MM.1S (cell line): ENCODE results near the gene CASTOR1.

Source experiments
- DNase-seq: peaks from one replicate; pipeline ENCODE4 v3.0.0-alpha.2; 2015
- H2AFZ ChIP-seq: fragments of 300-600 bp; sonication (generic); 2 replicates; pipeline ENCODE4 v1.6.0; 2016; ENCODE audit warnings: antibody characterized with exemption, low read length
- H3F3A ChIP-seq: fragments of 300-600 bp; sonication (generic); 2 replicates; pipeline ENCODE4 v1.6.1; 2016; ENCODE audit warnings: mild to moderate bottlenecking, antibody characterized with exemption, low read length, moderate library complexity, mixed read lengths; ENCODE audit not compliant: insufficient read depth
- H3K27ac ChIP-seq: fragments of 300-600 bp; sonication (generic); 2 replicates; pipeline ENCODE4 v1.5.1; 2016; ENCODE audit warnings: mild to moderate bottlenecking, low read length
- H3K27me3 ChIP-seq: fragments of 300-600 bp; sonication (generic); replicated peaks from 2 replicates; pipeline ENCODE4 v1.6.0; 2016; ENCODE audit warnings: low read length; ENCODE audit not compliant: insufficient read depth
- H3K36me3 ChIP-seq: fragments of 300-600 bp; sonication (generic); replicated peaks from 2 replicates; pipeline ENCODE4 v1.6.1; 2016; ENCODE audit warnings: mild to moderate bottlenecking, low read length, mixed read lengths; ENCODE audit not compliant: insufficient read depth
- H3K4me1 ChIP-seq: fragments of 300-600 bp; sonication (generic); 2 replicates; pipeline ENCODE4 v1.6.1; 2016; ENCODE audit warnings: low read length, mixed read lengths
- H3K4me2 ChIP-seq: fragments of 300-600 bp; sonication (generic); 2 replicates; pipeline ENCODE4 v1.6.0; 2016; ENCODE audit warnings: low read depth, low read length
- H3K4me3 ChIP-seq: fragments of 300-600 bp; sonication (generic); 2 replicates; pipeline ENCODE4 v1.5.1; 2016; ENCODE audit warnings: low read length, mixed read lengths
- H3K79me2 ChIP-seq: fragments of 300-600 bp; sonication (generic); 2 replicates; pipeline ENCODE4 v1.6.1; 2016; ENCODE audit warnings: mixed run types, low read length, mixed read lengths
- H3K9ac ChIP-seq: fragments of 300-600 bp; sonication (generic); 2 replicates; pipeline ENCODE4 v1.6.1; 2016; ENCODE audit warnings: low read length, mixed read lengths
- H3K9me2 ChIP-seq: fragments of 300-600 bp; sonication (generic); replicated peaks from 2 replicates; pipeline ENCODE4 v1.6.1; 2016; ENCODE audit warnings: mild to moderate bottlenecking, low read length, mixed read lengths; ENCODE audit not compliant: insufficient read depth
- H3K9me3 ChIP-seq: fragments of 300-600 bp; sonication (generic); replicated peaks from 2 replicates; pipeline ENCODE4 v1.6.1; 2016; ENCODE audit warnings: mild to moderate bottlenecking, low read length, mixed read lengths; ENCODE audit not compliant: insufficient read depth
- H4K20me1 ChIP-seq: fragments of 300-600 bp; sonication (generic); 2 replicates; pipeline ENCODE4 v1.6.1; 2016; ENCODE audit warnings: mild to moderate bottlenecking, low read length, moderate library complexity, mixed read lengths; ENCODE audit not compliant: insufficient read depth
- EZH2 ChIP-seq: fragments of 300-600 bp; sonication (generic); optimal IDR thresholded peaks from 2 replicates; pipeline ENCODE3; 2017; ENCODE audit warnings: low read depth, mild to moderate bottlenecking, antibody characterized with exemption, low read length, mixed read lengths
- EZH2phosphoT487 ChIP-seq: fragments of 300-600 bp; sonication (generic); IDR thresholded peaks from 2 replicates; pipeline ENCODE4 v1.6.1; 2018; ENCODE audit warnings: antibody characterized with exemption, low read length
- TF ChIP-seq, protein P1 (sequence below): fragments of 300-600 bp; sonication (generic); IDR thresholded peaks from 2 replicates; pipeline ENCODE4 v1.5.1; 2016; ENCODE audit warnings: antibody characterized with exemption, low read length, mixed read lengths

CASTOR1 gene

GRCh38 chr22:30333707-30334087 is 44.4 kb upstream of the CASTOR1 start:
- TF ChIP-seq EZH2phosphoT487 (no peak), EZH2 (no peak)
- TF ChIP-seq, protein P1, sequence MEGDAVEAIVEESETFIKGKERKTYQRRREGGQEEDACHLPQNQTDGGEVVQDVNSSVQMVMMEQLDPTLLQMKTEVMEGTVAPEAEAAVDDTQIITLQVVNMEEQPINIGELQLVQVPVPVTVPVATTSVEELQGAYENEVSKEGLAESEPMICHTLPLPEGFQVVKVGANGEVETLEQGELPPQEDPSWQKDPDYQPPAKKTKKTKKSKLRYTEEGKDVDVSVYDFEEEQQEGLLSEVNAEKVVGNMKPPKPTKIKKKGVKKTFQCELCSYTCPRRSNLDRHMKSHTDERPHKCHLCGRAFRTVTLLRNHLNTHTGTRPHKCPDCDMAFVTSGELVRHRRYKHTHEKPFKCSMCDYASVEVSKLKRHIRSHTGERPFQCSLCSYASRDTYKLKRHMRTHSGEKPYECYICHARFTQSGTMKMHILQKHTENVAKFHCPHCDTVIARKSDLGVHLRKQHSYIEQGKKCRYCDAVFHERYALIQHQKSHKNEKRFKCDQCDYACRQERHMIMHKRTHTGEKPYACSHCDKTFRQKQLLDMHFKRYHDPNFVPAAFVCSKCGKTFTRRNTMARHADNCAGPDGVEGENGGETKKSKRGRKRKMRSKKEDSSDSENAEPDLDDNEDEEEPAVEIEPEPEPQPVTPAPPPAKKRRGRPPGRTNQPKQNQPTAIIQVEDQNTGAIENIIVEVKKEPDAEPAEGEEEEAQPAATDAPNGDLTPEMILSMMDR: no peak
- Histone ChIP-seq H3K4me3 (no peak overlapping the region), H3F3A (no peaks in the 10 kb centered on the region), H3K79me2 (no peaks in the 10 kb centered on the region), H3K4me2 (no peak overlapping the region), H3K9me3 (no peaks in the 10 kb centered on the region), H3K9ac (no peak overlapping the region), H2AFZ (no peak overlapping the region), H3K9me2 (no peaks in the 10 kb centered on the region), H3K27ac (no peak overlapping the region), H4K20me1 (no peaks in the 10 kb centered on the region), H3K4me1 (no peaks in the 10 kb centered on the region), H3K36me3 (peaks cover 13% of the 10 kb centered on the region), H3K27me3 (no peaks in the 10 kb centered on the region)
- no peak for DNase-seq

- no peaks in the 10 kb centered on the region for H3K27me3 ChIP-seq
- no peak overlapping the region for H3K9ac ChIP-seq
- no peak for TF ChIP-seq EZH2
- TF ChIP-seq, protein P1: no peak
- no peak for TF ChIP-seq EZH2phosphoT487
- no peak overlapping the region for H3K27ac ChIP-seq
- H4K20me1 ChIP-seq: no peaks in the 10 kb centered on the region
- no peaks in the 10 kb centered on the region for H3K4me1 ChIP-seq
- no peak overlapping the region for H2AFZ ChIP-seq
- H3K4me2 ChIP-seq: no peak overlapping the region
- DNase-seq: no peak
- H3K4me3 ChIP-seq: no peak overlapping the region
- no peaks in the 10 kb centered on the region for H3K9me2 ChIP-seq
- no peaks in the 10 kb centered on the region for H3K9me3 ChIP-seq
- peaks cover 10% of the 10 kb centered on the region for H3K36me3 ChIP-seq
- H3K79me2 ChIP-seq: no peaks in the 10 kb centered on the region
- H3F3A ChIP-seq: 0 out of 2 replicates have a peak, but pooled peaks cover 4% of the 10 kb centered on the region
These were observed 43.8 kb upstream of the CASTOR1 start for GRCh38 chr22:30332994-30333706.

- Histone ChIP-seq H3K27ac (no peak overlapping the region), H3K9me2 (no peaks in the 10 kb centered on the region), H3K4me2 (no peak overlapping the region), H3K9ac (no peak overlapping the region), H3K9me3 (no peaks in the 10 kb centered on the region), H2AFZ (no peak overlapping the region), H3K4me1 (peaks cover 3% of the 10 kb centered on the region), H4K20me1 (no peaks in the 10 kb centered on the region), H3K36me3 (peaks cover 10% of the 10 kb centered on the region), H3K27me3 (no peaks in the 10 kb centered on the region), H3F3A (peaks cover 10% of the 10 kb centered on the region), H3K4me3 (no peak overlapping the region), H3K79me2 (no peaks in the 10 kb centered on the region)
- DNase-seq: no peak
- TF ChIP-seq EZH2: no peak
These were observed 43.2 kb upstream of the CASTOR1 start for GRCh38 chr22:30332551-30332950.

DNA sequence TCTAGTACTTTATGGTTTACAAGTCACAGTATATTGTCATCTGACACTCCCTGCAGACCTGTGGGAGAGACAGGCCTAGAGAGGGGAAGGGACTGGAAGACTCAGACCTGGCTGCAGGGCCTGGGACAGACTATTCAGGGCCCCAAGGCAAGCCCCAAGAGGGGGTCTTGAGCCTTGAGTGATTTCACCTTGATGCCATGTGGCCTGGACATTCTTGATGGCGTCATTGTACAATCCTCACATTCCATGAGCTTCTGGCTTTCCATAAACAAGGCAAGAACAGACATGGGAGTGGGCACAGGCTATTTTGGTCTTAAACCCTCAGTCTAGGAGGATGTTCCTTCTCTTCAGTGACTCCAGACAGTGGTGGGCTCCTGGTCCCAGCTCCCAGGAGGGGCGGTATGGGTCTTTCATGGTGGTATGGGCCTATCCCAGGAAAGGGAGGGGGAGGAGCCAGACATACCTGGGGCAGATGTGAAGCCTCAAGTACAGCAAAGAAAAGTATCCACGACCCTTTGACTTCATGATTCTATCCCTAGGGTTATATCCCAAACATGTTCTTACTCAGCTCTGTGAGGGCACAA is 39.3 kb upstream of the CASTOR1 start:
- Histone ChIP-seq H3K9ac (no peak overlapping the region), H3K27me3 (no peaks in the 10 kb centered on the region), H4K20me1 (no peaks in the 10 kb centered on the region), H3K9me3 (no peaks in the 10 kb centered on the region), H3K9me2 (no peaks in the 10 kb centered on the region), H3K4me1 (peaks cover 25% of the 10 kb centered on the region), H3K36me3 (peaks cover 5% of the 10 kb centered on the region), H3F3A (peaks cover 15% of the 10 kb centered on the region), H3K27ac (no peak overlapping the region), H3K79me2 (peaks cover 21% of the 10 kb centered on the region), H3K4me2 (no peak overlapping the region), H3K4me3 (no peak overlapping the region), H2AFZ (no peak overlapping the region)
- no peak for DNase-seq
- TF ChIP-seq, protein P1: no peak
- TF ChIP-seq EZH2 (no peak), EZH2phosphoT487 (no peak)
